M059J (cell line): ENCODE results near the gene THOC7. TPM values are rescaled to one million over a fixed set of nuclear protein-coding genes. Genes with fewer than 3 reads are reported as not detected.

Experiments
- total RNA-seq: library from RNA; depleted of rRNA; stranded (reverse); fragments of >200 nt; shearing (Covaris generic); gene quantifications from 2 replicates; pipeline ENCODE4 v1.2.3, GENCODE V29; 2014; rRNA removed

The THOC7 gene
- total RNA-seq, 1 experiment from 2014 or later: 61.4 TPM

Other genes with a start within 250 kb of the THOC7 start
- gene SNTN, start 211.1 kb downstream of the THOC7 start, total RNA-seq: 0.10 TPM in 1 of 2 replicates, not detected in the other
- not detected in 2 replicates for gene C3orf49, start 44.5 kb downstream of the THOC7 start, total RNA-seq
- 3.2 and 5.4 TPM in 2 replicates for gene ATXN7, start 62 bp upstream of the THOC7 start, total RNA-seq
- not detected in 2 replicates for gene SCAANT1, start 48.6 kb upstream of the THOC7 start, total RNA-seq
- 62.8 and 85.1 TPM in 2 replicates for gene PSMD6, start 159.7 kb upstream of the THOC7 start, total RNA-seq